Karpas-422 (cell line): ENCODE measurements around the gene FBXL16. TPM values are rescaled to one million over a fixed set of nuclear protein-coding genes. Genes with fewer than 3 reads are reported as not detected.
A peak's percentile ranks its signal among the peaks of the same experiment; 100 is the strongest.

ENCODE experiments used
- DNase-seq: peaks from one replicate; pipeline ENCODE4 v3.0.0-alpha.2; 2015
- H2AFZ ChIP-seq: fragments of 200-600 bp; sonication (generic); 2 replicates; pipeline ENCODE4 v1.6.1; 2014; ENCODE audit warnings: antibody characterized with exemption, low read length, mixed read lengths
- H3K27ac ChIP-seq: fragments of 200-600 bp; sonication (generic); 2 replicates; pipeline ENCODE4 v1.5.1; 2014; ENCODE audit warnings: mild to moderate bottlenecking, low read length, moderate library complexity
- H3K27me3 ChIP-seq: fragments of 200-600 bp; sonication (generic); 2 replicates; pipeline ENCODE4 v1.6.1; 2014; ENCODE audit warnings: low read length, mixed read lengths
- H3K36me3 ChIP-seq: fragments of 200-600 bp; sonication (generic); 2 replicates; pipeline ENCODE4 v1.6.1; 2014; ENCODE audit warnings: low read length, mixed read lengths; ENCODE audit not compliant: insufficient read depth
- H3K4me1 ChIP-seq: fragments of 200-600 bp; sonication (generic); 2 replicates; pipeline ENCODE4 v1.6.1; 2014; ENCODE audit warnings: mild to moderate bottlenecking, low read length, mixed read lengths
- H3K4me2 ChIP-seq: fragments of 200-600 bp; sonication (generic); 2 replicates; pipeline ENCODE4 v1.6.1; 2014; ENCODE audit warnings: low read length, low read depth, mild to moderate bottlenecking; ENCODE audit not compliant: poor library complexity, severe bottlenecking
- H3K4me3 ChIP-seq: fragments of 200-600 bp; sonication (generic); 2 replicates; pipeline ENCODE4 v1.5.1; 2014; ENCODE audit warnings: mild to moderate bottlenecking, antibody characterized with exemption, low read length, mixed read lengths
- H3K79me2 ChIP-seq: fragments of 200-600 bp; sonication (generic); 2 replicates; pipeline ENCODE4 v1.6.1; 2014; ENCODE audit warnings: mild to moderate bottlenecking, low read length, mixed read lengths
- H3K9ac ChIP-seq: fragments of 200-600 bp; sonication (generic); 2 replicates; pipeline ENCODE4 v1.6.0; 2014; ENCODE audit warnings: low read length
- H3K9me2 ChIP-seq: fragments of 200-600 bp; sonication (generic), shearing (Covaris generic); replicated peaks from 2 replicates; pipeline ENCODE4 v1.6.0; 2014; ENCODE audit warnings: mild to moderate bottlenecking, low read length, moderate library complexity; ENCODE audit not compliant: insufficient read depth
- H3K9me3 ChIP-seq: fragments of 300-700, 200-600 bp; sonication (generic); 2 replicates; pipeline ENCODE4 v1.6.1; 2014; ENCODE audit warnings: low read length, mixed read lengths
- H4K20me1 ChIP-seq: fragments of 200-600 bp; sonication (generic); 2 replicates; pipeline ENCODE4 v1.6.1; 2014; ENCODE audit warnings: mild to moderate bottlenecking, antibody characterized with exemption, low read length, low read depth; ENCODE audit not compliant: insufficient read depth
- total RNA-seq: library from RNA; depleted of rRNA; stranded (reverse); fragments of >200 nt; shearing (Covaris generic); gene quantifications from 2 replicates; pipeline ENCODE4 v1.2.3, GENCODE V29; 2014; ENCODE audit warnings: low replicate concordance

FBXL16 gene
- total RNA-seq, 1 experiment from 2014 or later = 0.48 TPM

- H3K4me3 ChIP-seq = no peak overlapping the region
- H3K9ac ChIP-seq = no peak overlapping the region
- H3K9me2 ChIP-seq = no peaks in the 10 kb centered on the region
- H2AFZ ChIP-seq = no peak overlapping the region
- H3K9me3 ChIP-seq = no peaks in the 10 kb centered on the region
- H3K79me2 ChIP-seq = peaks cover 21% of the 10 kb centered on the region
- no peak overlapping the region for H3K27ac ChIP-seq
- H3K36me3 ChIP-seq = peaks cover 17% of the 10 kb centered on the region; the same call in 1 of the 2 replicates
- peak; percentile 46 for DNase-seq
- H3K4me2 ChIP-seq = no peak overlapping the region
- peaks cover 50% of the 10 kb centered on the region for H3K4me1 ChIP-seq
- H3K27me3 ChIP-seq = no peaks in the 10 kb centered on the region
- no peaks in the 10 kb centered on the region for H4K20me1 ChIP-seq
These were observed 27.3 kb upstream of the FBXL16 start for GRCh38 chr16:732936-733335.

GRCh38 chr16:732332-732731 is 26.7 kb upstream of the FBXL16 start:
- no peaks in the 10 kb centered on the region for H4K20me1 ChIP-seq
- no peaks in the 10 kb centered on the region for H3K27me3 ChIP-seq
- no peak overlapping the region for H3K4me2 ChIP-seq
- DNase-seq = no peak
- no peak overlapping the region for H3K4me3 ChIP-seq
- no peak overlapping the region for H3K9ac ChIP-seq
- peaks cover 24% of the 10 kb centered on the region for H3K79me2 ChIP-seq
- no peak overlapping the region for H2AFZ ChIP-seq
- H3K4me1 ChIP-seq = peaks cover 49% of the 10 kb centered on the region
- no peak overlapping the region for H3K27ac ChIP-seq
- H3K36me3 ChIP-seq = peaks cover 17% of the 10 kb centered on the region; the same call in 1 of the 2 replicates
- H3K9me2 ChIP-seq = no peaks in the 10 kb centered on the region
- H3K9me3 ChIP-seq = no peaks in the 10 kb centered on the region

GRCh38 chr16:730666-731509 is 25.3 kb upstream of the FBXL16 start:
- no peak overlapping the region for H2AFZ ChIP-seq
- peaks cover 49% of the 10 kb centered on the region for H3K4me1 ChIP-seq
- peak overlapping the region; percentile 20; the same call in 1 of the 2 replicates for H3K9ac ChIP-seq
- peaks cover 21% of the 10 kb centered on the region for H3K79me2 ChIP-seq
- peak; percentile 54 for DNase-seq
- peak overlapping the region; percentile 27; the same call in 1 of the 2 replicates for H3K27ac ChIP-seq
- H3K4me3 ChIP-seq = no peak overlapping the region
- H3K27me3 ChIP-seq = no peaks in the 10 kb centered on the region
- no peaks in the 10 kb centered on the region for H4K20me1 ChIP-seq
- peak overlapping the region; percentile 93 for H3K4me2 ChIP-seq
- H3K36me3 ChIP-seq = peaks cover 12% of the 10 kb centered on the region; the same call in 1 of the 2 replicates
- H3K9me2 ChIP-seq = no peaks in the 10 kb centered on the region
- no peaks in the 10 kb centered on the region for H3K9me3 ChIP-seq

GRCh38 chr16:729768-730665 is 24.4 kb upstream of the FBXL16 start:
- H3K79me2 ChIP-seq = peaks cover 21% of the 10 kb centered on the region
- DNase-seq = peak; percentile 49
- peak overlapping the region; percentile 93 for H3K4me2 ChIP-seq
- H3K9ac ChIP-seq = peak overlapping the region; percentile 91; the same call in 1 of the 2 replicates
- no peak overlapping the region for H2AFZ ChIP-seq
- H3K4me3 ChIP-seq = peak overlapping the region; percentile 91
- H3K36me3 ChIP-seq = peaks cover 12% of the 10 kb centered on the region; the same call in 1 of the 2 replicates
- H3K9me3 ChIP-seq = no peaks in the 10 kb centered on the region
- H3K4me1 ChIP-seq = peaks cover 57% of the 10 kb centered on the region
- no peaks in the 10 kb centered on the region for H3K9me2 ChIP-seq
- no peaks in the 10 kb centered on the region for H3K27me3 ChIP-seq
- H3K27ac ChIP-seq = peak overlapping the region; percentile 49; the same call in 1 of the 2 replicates
- no peaks in the 10 kb centered on the region for H4K20me1 ChIP-seq

- H3K4me1 ChIP-seq = peaks cover 66% of the 10 kb centered on the region
- H2AFZ ChIP-seq = no peak overlapping the region
- peak overlapping the region; percentile 64 for H3K27ac ChIP-seq
- H3K4me2 ChIP-seq = peak overlapping the region; percentile 93
- no peaks in the 10 kb centered on the region for H3K9me2 ChIP-seq
- H3K36me3 ChIP-seq = peaks cover 12% of the 10 kb centered on the region; the same call in 1 of the 2 replicates
- H4K20me1 ChIP-seq = no peaks in the 10 kb centered on the region
- H3K9me3 ChIP-seq = no peaks in the 10 kb centered on the region
- H3K79me2 ChIP-seq = peaks cover 21% of the 10 kb centered on the region
- H3K27me3 ChIP-seq = no peaks in the 10 kb centered on the region
- H3K4me3 ChIP-seq = peak overlapping the region; percentile 91
- DNase-seq = no peak
- peak overlapping the region; percentile 91 for H3K9ac ChIP-seq
These were observed 23.5 kb upstream of the FBXL16 start for GRCh38 chr16:728890-729744.

- no peaks in the 10 kb centered on the region; the same call in 1 of the 2 replicates for H4K20me1 ChIP-seq
- DNase-seq = peak; percentile 97
- peaks cover 12% of the 10 kb centered on the region; the same call in 1 of the 2 replicates for H3K36me3 ChIP-seq
- peaks cover 21% of the 10 kb centered on the region for H3K79me2 ChIP-seq
- H3K4me2 ChIP-seq = peak overlapping the region; percentile 93
- peak overlapping the region; percentile 97 for H3K27ac ChIP-seq
- no peaks in the 10 kb centered on the region for H3K27me3 ChIP-seq
- H3K4me1 ChIP-seq = peaks cover 74% of the 10 kb centered on the region
- H3K9ac ChIP-seq = peak overlapping the region; percentile 94
- H3K9me3 ChIP-seq = no peaks in the 10 kb centered on the region
- H3K4me3 ChIP-seq = peak overlapping the region; percentile 91
- H2AFZ ChIP-seq = no peak overlapping the region
- H3K9me2 ChIP-seq = no peaks in the 10 kb centered on the region
These were observed 22.7 kb upstream of the FBXL16 start for GRCh38 chr16:728131-728889.
